Renal pelvis (tissue), 4 donors: Measurements from ENCODE around the gene PLIN1. TPM values are rescaled to one million over a fixed set of nuclear protein-coding genes. Genes with fewer than 3 reads are reported as not detected.

Experiments
- DNase-seq: peaks from one replicate; pipeline ENCODE4 v3.0.0-alpha.2; 2013
- polyA plus RNA-seq, 3 donors: library from polyadenylated mRNA; unstranded; fragments of 120-200 nt; gene quantifications; one replicate each; pipeline ENCODE4 v1.2.1, GENCODE V29; 2013; ENCODE audit not compliant: insufficient read length in 3 of 3

The PLIN1 gene
- polyA plus RNA-seq, 3 donors: 0.97 to 1.4 (median 1.3) TPM

- DNase-seq: no peak
These were observed 6.7 kb downstream of the PLIN1 start for GRCh38 chr15:89672221-89673164.

- no peak for DNase-seq
These were observed 7.5 kb downstream of the PLIN1 start for GRCh38 chr15:89671687-89672086.

GRCh38 chr15:89670971-89671560 is 8.1 kb downstream of the PLIN1 start:
- DNase-seq: no peak

- no peak for DNase-seq
These were observed 9.2 kb downstream of the PLIN1 start for GRCh38 chr15:89669941-89670340.

GRCh38 chr15:89669309-89669865 is 9.8 kb downstream of the PLIN1 start:
- DNase-seq: no peak

DNA sequence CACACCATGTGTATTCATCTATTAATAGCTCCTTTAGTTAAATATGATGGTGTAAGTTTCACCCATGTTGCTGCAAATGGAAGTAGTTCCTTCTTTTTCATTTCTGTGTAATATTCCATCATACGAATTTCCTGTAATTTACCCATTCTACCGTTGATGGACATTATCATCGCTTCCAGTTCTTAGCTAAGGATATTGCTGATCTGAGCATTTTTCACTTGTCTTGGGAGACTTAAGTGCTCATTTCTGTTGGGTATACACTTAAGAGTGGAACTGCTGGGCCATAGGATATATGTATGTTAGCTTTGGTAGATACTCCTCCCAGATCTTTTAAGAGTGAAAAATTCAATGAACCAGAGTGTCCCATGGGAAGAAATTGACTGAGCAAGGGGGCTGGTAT is 11.0 kb downstream of the PLIN1 start:
- DNase-seq: no peak

- DNase-seq: no peak
These were observed 11.5 kb downstream of the PLIN1 start for GRCh38 chr15:89667706-89667960.

DNA sequence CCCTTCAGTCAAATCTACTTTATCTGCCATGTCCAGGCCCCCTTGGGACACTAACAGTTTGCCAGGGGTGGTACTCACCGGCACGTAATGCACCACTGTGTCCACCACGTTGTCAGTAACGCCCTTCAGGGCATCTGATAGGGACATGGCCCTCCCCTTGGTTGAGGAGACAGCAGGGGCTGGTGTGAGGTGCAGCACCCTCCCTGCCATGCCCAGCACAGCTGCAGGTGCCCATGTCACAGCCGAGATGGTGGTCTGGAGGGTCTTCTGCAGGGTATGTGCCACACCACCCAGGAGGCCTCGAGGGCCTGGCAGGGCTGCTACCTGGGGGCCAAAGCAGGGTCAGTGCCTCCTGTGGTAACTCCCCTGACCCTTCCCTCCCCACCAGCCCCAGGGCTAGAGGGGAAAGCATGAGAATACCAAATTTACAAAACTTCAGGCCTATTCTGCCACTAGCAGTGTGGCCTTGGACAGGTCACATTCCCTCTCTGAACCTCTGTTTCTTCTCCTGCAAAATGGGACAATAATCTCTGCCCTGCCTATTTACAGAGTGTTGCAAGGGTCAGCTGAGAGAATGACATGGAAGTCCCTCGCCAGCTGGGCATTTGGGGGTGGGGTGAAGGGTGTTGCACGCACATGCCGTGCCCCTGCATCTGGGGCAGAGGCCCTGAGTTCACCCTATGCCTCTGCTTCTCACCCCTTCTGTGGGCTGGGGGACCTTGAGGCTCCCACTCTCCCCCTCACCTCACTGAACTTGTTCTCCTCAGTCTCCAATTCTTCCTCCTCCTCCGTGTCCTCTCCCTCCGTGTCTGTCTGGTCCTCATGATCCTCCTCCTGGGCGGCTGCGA is 12.1 kb downstream of the PLIN1 start:
- DNase-seq: no peak

DNA sequence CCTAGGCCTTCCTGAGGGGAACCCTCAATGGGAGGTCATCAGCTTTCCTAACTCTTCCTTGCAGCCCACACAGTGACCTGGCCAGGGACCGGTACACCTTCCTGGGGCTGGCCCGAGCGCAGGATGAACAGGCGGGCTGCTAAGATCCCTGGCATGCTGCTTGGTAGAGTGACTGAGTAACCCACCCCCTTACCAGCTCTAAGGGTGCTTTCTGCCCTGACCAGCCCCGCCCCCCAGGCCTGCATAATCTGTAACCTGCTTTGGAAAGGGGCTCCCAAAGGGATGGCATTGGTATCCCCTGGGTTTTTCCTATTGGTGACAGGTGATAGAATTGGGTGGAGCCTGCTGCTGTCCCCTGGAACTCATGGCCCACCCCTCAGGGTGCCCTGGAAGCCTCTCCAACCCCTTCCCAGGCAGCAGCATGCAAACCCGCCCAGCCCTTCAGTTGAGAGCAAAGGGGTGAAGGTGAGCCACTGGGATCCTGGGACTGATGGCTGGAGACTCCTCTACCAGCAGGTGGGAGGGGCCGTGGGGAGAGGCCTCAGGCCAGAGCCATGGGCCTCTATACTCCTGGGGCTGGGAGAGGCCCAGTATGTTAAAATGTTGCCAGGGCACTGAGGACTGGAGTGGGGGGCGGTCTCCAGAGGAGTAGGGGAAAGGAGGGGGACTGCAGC is 12.8 kb downstream of the PLIN1 start:
- no peak for DNase-seq

GRCh38 chr15:89665449-89666181 is 13.6 kb downstream of the PLIN1 start:
- no peak for DNase-seq

DNA sequence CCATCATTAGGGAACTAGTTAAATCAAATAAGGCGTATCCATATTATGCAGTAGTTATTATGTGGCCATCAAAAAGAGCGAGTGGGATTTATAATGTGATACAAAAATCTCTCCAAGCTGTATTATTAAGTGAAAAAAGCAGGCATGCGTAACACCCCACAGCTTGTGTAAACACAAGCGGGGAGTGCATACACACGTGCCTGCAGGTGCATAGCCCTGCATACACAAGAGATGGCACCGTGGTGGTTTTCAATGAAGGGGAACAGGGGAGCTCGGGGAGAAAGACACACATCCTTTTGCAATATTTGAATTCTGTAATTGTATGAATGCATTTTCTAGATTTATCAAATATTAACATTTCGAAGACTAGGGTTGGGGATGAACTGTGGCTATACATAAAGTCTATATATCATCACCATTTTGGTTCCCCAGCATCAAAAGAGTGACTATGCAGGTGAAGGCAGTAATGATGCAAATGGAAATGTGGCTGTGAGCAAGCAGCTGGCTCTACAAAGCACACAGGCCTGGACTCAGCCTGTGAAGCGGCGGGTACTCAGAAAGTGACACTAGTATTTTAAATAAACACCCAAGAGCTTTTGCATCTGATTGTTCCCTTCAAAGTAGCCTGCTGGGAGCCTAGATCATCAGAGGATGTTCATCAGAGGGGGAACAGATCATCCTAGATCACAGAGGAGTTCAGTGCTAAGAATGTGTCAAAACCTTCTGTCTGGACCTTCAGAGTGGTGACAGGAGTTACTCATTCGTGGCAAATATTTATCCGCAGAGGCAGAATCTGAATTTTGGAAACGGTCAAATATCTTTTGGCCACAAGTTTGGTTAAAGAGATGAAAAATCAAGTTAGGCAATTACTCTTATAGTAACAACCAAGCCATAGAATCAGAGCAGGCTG is 14.5 kb downstream of the PLIN1 start:
- no peak for DNase-seq

- no peak for DNase-seq
These were observed 16.1 kb downstream of the PLIN1 start for GRCh38 chr15:89662893-89663626.

- no peak for DNase-seq
These were observed 18.6 kb downstream of the PLIN1 start for GRCh38 chr15:89660556-89660955.

DNA sequence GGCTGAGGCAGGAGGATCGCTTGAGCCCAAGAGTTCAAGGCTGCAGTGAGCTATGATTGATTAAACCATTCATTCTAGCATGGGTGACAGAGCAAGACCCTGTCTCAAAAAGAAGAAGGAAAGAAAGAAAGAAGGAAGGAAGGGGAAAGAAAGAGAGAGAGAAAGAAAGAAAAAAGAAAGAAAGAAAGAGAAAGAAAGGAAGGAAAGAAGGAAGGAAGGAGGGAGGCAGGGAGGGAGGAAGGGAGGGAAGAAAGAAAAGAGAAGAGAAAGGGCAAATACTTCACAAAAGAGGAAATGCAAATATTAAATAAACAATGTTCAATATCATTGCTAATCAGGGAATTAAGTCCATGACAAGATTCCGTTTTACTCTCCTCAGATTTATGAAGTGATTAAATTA is 19.9 kb downstream of the PLIN1 start:
- DNase-seq: no peak

- no peak for DNase-seq
These were observed 21.4 kb downstream of the PLIN1 start for GRCh38 chr15:89657686-89658200.

GRCh38 chr15:89656116-89656815 is 22.9 kb downstream of the PLIN1 start:
- no peak for DNase-seq

- DNase-seq: peak; percentile 76
These were observed 24.0 kb downstream of the PLIN1 start, which contains the start of gene KIF7 for GRCh38 chr15:89654847-89655805. Gene KIF7 (minus strand): TSS chr15:89655467. CDS start chr15:89652930, 2,537 bp downstream.
